ENCODE data around the gene CYP2D6.
"Not testable (repeated sequence)": the region's sequence is repeated elsewhere in the genome, so short reads cannot be mapped to it uniquely, and the experiment has no call there.

The CYP2D6 gene

DNA sequence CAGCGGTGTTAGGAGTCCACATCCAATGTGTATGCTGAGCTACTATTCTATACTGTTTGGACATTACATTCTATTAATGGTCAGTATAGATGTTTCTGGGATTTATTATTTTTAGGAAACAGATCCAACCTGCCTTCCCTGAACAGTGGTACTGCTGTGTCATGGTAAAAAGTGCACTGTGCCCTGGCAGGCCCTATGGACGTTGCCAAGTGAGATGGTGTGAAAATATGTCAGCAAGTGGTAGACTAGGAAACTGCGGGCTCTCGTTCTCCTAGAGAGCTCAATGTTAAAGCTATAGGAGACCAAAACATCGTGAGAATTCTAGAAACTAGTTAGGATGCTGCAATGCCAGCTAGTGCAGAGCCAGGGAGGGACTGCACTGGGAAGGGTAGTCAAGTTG is 26.0 kb upstream of the CYP2D6 start:
- ATAC-seq = no peak

DNA sequence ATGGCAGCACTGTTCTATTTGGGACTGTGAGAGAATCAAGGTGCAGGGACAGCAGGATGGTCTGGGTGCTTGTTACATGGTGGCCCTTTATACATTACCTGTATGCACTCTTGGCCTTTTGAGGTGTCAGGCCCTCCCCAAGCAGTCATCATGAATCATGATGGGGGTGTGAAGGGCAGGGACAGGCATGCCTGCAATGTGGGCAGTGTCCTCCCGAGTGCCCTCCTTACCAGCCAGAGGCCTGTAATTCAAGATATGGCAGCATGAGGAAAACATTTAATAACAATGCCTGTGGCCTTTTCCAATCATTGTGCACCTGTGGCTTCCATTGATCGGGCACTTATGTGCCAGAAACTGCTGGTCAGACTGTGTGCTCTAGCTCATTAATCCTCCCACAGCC is 25.5 kb upstream of the CYP2D6 start:
- ATAC-seq = no peak

DNA sequence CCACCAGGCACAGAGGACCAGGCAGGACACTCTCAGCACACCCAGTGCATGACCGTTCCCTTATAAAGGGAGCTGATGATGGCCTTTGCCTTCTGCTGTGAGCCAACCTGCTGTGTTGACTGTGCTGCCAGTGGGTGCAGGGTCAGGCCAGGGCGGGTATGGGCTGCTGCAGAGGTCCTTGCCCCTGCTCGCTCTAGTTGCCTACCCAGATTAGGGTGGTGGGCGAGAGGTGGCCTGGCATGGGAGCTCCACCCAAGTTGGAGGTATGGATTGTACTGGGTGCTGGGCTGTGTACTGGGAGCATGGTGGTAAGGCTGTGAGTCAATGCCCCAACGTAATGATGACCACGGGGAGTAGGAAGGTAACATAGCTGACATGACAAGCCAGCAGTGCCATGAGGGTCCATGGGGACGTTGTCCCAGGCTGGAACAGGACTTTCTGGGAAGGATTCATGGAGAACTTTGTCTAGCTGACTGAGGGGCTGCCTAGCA is 24.5 kb upstream of the CYP2D6 start:
- no peak for ATAC-seq

DNA sequence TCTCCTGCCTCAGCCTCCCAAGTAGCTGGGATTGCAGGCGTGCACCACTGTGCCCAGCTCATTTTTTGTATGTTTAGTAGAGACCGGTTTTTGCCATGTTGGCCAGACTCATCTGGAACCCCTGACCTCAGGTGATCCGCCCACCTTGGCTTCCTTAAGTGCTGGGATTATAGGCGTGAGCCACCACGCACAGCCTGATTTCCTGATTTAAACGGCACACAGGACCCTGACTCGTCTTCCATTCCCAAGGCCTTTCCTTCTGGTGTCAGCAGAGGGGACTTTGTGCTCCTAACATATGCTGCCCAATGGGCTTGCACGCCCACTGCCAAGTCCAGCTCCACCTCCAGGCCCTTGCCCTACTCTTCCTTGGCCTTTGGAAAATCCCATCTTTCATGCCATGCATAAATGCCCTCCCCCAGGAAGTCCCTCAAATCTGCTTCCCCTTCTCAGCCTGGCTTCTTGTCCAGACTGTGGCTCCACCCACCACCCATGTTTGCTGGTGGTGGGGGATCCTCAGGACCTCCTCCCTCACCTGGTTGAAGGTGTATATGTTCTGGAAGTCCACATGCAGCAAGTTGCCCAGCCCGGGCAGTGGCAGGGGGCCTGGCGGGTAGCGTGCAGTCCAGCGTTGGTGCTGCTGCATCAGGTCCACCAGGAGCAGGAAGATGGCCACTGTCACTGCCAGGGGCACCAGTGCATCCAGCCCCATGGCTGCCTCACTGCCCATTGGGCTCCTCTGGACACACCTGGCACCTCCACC is 23.9 kb upstream of the CYP2D6 start:
- no peak for ATAC-seq

DNA sequence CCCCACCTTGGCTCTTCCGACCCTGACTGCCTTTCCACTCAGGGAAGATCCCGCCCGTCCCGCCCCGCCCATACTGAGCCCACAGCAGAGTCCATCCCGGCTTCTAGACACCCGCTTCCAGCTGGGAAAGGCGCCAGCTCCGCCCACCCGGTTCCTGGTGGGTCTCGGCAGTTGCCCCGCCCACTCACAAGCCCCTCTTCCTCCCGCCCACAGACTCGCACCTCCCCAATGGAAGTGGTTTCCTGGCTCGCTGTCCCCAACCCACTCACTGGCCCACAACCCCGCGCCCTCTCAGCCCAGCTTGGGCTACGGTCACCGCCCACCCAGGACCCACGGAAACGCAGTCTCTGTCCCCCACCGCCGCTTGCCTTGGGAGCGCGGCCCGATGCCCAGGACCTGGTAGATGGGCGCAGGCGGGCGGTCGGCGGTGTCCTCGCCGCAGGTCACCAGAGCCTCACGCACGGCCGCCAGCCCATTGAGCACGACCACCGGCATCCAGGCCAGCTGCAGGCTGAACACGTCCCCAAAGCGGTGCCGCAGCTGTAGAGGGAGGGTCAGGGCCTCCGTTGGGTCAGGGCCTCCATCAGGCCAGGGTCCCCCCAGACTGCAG is 22.2 kb upstream of the CYP2D6 start:
- no peak for ATAC-seq

DNA sequence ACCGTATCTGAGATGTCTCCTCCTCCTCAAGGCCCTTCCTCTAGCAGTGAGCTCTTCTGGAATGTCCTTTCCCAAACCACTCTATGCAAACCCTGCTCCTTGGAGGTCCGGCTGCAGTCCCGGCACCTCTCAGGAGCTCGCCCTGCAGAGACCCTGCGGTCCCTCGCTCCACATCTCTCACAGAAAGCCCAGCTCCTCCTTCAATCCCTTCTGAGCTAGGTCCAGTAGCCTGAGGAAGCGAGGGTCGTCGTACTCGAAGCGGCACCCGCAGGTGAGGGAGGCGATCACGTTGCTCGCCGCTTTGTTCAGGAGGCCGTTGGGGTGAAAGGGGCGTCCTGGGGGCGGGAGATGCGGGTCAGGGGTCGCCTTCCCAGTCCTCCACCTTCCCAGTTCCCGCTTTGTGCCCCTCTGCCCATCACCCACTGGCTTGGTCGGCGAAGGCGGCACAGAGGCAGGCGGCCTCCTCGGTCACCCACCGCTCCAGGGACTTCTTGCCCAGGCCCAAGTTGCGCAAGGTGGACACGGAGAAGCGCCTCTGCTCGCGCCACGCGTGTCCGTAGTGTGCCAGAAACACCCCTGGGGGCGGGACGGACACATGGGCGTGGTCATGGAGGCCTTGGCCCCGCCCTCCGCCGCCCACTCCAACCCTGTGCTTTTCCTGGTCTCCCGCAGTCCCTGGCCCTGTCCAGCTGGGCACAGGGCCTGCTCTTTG is 21.5 kb upstream of the CYP2D6 start:
- no peak for ATAC-seq

DNA sequence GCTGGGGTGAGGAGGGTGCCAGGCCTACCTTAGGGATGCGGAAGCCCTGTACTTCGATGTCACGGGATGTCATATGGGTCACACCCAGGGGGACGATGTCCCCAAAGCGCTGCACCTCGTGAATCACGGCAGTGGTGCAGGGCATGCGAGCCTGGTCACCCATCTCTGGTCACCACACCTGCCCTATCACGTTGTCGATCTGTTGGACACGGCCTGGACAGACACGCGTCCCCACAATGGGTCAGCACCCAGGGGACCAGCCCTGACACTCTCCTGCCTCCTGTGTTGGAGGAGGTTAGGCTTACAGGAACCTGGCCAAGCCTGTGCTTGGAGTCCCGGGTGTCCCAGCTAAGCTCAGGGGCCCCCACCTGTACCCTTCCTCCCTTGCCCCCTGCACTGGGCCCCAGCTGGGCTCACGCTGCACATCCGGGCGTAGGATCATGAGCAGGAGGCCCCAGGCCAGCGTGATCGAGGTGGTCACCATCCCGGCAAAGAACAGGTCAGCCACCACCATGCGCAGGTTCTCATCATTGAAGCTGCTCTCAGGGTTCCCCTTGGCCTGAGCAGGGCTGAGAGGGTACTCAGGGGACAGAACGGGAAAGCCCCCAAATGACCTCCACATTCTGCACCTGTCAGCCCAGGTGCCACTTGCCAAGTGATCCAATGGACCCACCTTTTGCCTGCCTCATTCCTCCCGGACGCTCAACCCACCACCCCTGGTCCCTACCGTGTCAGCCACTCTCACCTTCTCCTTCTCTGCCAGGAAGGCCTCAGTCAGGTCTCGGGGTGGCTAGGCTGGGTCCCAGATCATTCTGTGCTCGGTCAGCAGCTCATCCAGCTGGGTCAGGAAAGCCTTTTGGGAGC is 20.3 kb upstream of the CYP2D6 start:
- no peak for ATAC-seq

DNA sequence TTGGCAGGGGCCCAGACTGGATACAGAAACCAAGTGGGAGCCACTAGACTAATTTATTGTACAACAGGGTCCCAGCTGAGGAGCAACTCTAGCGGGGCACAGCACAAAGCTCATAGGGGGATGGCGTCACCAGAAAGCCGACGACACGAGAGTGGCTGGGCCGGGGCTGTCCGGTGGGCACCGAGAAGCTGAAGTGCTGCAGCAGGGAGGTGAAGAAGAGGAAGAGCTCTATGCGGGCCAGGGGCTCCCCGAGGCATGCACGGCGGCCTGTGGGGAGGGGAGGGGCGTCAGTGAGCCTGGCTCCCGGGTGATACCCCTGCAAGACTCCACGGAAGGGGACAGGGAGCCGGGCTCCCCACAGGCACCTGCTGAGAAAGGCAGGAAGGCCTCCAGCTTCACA is 19.2 kb upstream of the CYP2D6 start:
- not testable (repeated sequence) for ATAC-seq

DNA sequence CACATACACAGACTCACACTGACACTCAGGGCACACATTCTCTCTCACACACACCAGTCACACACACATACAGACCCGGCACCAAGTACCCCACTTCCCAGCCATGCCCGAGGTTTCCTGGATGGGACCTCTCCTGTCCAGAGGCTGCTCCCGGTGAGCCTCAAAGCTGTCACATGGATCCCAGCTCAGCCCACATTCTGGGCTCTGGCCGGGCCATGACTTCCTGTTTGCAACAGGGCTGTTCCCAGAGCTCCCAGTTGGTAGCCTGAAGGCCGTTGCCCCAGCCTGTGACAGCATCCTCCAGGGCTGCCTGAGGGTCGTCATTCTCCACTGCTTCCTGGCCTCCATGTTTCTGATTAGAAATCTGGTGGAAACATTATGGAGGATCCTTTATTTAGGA is 14.6 kb upstream of the CYP2D6 start:
- ATAC-seq = no peak

DNA sequence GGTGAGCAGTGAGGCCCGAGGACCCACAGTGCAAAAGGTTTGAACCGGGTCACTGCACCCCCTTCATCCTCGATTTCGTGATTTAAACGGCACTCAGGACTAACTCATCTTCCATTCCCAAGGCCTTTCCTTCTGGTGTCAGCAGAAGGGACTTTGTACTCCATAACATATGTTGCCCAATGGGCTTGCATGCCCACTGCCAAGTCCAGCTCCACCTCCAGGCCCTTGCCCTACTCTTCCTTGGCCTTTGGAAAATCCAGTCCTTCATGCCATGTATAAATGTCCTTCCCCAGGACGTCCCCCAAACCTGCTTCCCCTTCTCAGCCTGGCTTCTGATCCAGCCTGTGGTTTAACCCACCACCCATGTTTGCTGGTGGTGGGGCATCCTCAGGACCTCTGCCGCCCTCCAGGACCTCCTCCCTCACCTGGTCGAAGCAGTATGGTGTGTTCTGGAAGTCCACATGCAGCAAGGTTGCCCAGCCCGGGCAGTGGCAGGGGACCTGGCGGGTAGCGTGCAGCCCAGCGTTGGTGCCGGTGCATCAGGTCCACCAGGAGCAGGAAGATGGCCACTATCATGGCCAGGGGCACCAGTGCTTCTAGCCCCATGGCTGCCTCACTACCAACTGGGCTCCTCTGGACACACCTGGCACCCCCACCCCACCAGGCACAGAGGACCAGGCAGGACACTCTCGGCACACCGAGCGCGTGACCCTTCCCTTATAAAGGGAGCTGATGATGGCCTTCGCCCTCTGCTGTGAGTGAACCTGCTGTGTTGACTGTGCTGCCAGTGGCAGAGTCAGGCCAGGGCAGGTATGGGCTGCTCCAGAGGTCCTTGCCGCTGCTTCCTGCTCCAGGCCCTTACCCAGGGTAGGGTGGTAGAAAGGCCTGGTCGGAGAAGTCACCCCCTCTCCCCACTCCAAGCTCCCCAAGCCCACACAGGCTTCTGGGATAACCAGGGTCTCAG is 13.5 kb upstream of the CYP2D6 start:
- not testable (repeated sequence) for ATAC-seq

DNA sequence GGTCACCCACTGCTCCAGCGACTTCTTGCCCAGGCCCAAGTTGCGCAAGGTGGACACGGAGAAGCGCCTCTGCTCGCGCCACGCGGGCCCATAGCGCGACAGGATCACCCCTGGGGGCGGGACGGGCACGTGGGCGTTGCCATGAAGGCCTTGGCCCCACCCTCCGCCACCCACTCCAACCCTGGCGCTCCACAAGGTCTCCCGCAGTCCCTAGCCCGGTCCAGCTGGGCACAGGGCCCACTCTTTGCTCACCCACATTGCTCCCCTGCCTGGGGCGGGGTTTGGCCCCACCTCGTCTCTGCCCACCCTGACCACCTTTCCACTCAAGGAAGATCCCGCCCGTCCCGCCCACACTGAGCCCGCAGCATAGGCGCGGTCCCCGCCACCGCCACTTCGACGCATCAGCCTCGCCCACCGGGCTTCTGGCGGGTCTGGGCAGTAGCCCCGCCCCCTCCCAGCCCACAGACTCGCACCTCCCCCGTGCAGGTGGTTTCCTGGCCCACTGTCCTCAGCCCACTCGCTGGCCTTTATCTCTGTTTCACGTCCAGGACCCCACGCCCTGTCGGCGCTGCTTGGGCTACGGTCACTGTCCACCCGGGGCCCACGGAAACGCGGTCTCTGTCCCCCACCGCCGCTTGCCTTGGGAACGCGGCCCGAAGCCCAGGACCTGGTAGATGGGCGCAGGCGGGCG is 12.3 kb upstream of the CYP2D6 start:
- no peak for ATAC-seq

DNA sequence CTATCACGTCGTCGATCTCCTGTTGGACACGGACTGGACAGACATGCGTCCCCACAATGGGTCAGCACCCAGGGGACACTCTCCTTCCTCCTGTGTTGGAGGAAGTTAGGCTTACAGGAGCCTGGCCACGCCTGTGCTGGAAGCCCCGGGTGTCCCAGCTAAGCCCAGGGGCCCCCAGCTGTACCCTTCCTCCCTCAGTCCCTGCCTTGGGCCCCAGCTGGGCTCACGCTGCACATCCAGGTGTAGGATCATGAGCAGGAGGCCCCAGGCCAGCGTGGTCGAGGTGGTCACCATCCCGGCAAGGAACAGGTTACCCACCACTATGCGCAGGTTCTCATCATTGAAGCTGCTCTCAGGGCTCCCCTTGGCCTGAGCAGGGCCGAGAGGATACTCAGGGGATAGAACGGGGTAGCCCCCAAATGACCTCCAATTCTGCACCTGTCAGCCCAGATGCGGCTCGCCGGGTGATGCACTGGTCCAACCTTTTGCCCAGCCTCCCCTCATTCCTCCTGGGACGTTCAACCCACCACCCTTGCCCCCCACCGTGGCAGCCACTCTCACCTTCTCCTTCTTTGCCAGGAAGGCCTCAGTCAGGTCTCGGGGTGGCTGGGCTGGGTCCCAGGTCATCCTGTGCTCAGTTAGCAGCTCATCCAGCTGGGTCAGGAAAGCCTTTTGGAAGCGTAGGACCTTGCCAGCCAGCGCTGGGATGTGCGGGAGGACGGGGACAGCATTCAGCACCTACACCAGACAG is 10.9 kb upstream of the CYP2D6 start:
- not testable (repeated sequence) for ATAC-seq

DNA sequence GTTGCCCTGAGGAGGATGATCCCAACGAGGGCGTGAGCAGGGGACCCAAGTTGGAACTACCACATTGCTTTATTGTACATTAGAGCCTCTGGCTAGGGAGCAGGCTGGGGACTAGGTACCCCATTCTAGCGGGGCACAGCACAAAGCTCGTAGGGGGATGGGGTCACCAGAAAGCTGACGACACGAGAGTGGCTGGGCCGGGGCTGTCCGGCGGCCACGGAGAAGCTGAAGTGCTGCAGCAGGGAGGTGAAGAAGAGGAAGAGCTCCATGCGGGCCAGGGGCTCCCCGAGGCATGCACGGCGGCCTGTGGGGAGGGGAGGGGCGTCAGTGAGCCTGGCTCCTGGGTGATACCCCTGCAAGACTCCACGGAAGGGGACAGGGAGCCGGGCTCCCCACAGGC is 9.5 kb upstream of the CYP2D6 start:
- ATAC-seq = not testable (repeated sequence)

DNA sequence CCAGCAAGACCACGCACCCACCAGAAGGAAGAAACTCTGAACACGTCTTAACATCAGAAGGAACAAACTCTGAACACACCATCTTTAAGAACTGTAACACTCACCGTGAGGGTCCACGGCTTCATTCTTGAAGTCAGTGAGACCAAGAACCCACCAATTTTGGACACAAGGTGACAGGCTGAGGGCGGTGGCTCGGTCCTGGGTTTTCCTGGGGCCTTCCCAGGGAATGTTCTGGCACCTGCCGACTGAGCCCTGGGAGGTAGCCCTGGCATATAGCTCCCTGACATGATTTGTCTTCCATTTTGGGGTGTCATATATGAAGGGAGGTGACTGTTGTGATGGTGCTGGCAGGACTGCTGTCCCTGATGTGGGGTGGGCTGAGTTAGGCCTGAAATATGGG is 8.9 kb upstream of the CYP2D6 start:
- ATAC-seq = not testable (repeated sequence)

DNA sequence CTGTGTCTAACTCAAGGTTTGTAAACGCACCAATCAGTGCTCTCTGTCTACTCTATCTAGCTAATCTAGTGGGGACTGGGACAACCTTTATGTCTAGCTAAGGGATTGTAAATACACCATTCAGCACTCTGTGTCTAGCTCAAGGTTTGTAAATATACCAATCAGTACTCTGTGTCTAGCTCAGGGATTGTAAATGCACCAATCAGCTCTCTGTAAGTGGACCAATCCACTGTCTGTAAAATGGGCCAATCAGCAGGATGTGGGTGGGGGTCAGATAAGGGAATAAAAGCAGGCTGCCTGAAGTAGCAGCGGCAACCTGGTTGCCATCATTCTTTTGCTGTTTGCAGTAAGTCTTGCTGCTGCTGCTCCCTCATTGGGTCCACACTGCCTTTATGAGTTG is 8.4 kb upstream of the CYP2D6 start:
- no peak for ATAC-seq

DNA sequence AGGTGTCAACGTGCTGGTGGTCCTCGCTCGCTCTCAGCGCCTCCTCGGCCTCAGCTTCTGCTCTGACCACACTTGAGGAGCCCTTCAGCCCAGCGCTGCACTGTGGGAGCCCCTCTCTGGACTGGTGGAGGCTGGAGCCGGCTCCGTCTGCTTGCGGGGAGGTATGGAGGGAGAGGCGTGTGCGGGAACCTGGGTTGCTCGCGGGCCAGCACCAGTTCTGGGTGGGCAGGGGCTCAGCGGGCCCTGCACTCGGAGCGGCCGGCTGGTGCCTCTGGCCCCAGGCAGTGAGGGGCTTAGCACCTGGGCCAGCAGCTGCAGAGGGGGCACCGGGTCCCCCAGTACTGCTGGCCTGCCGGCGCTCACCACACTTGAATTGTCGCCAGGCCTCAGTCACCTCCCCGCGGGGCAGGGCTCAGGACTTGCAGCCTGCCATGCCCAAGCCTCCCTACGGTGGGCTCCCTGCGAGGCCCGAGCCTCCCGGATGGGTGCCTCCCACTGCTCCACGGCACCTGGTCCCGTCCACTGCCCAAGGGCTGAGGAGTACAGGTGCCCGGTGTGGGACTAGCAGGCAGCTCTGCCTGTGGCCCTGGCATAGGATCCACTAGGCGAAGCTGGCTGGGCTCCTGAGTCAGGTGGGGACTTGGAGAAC is 7.6 kb upstream of the CYP2D6 start:
- ATAC-seq = no peak

DNA sequence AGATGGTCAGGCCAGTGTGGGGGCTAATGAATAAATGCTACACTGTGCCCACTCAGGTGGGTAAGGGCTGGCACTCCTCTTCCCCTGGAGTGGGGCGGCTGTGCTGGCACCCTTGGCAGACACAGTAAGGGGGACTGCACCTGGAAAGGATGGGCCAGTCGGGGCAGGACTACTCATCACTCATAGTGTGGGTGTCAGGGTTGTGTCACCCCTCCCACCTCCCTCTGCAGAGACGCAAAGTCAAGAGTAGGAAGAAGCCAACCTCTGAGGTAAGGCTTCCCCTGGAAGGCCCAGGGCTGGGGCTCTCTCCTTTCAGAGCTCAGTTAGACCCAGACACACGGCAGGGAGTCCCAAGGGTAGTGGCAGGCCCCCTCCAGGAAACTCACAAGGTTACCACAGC is 5.1 kb upstream of the CYP2D6 start:
- ATAC-seq = peak; percentile 85 to 88

DNA sequence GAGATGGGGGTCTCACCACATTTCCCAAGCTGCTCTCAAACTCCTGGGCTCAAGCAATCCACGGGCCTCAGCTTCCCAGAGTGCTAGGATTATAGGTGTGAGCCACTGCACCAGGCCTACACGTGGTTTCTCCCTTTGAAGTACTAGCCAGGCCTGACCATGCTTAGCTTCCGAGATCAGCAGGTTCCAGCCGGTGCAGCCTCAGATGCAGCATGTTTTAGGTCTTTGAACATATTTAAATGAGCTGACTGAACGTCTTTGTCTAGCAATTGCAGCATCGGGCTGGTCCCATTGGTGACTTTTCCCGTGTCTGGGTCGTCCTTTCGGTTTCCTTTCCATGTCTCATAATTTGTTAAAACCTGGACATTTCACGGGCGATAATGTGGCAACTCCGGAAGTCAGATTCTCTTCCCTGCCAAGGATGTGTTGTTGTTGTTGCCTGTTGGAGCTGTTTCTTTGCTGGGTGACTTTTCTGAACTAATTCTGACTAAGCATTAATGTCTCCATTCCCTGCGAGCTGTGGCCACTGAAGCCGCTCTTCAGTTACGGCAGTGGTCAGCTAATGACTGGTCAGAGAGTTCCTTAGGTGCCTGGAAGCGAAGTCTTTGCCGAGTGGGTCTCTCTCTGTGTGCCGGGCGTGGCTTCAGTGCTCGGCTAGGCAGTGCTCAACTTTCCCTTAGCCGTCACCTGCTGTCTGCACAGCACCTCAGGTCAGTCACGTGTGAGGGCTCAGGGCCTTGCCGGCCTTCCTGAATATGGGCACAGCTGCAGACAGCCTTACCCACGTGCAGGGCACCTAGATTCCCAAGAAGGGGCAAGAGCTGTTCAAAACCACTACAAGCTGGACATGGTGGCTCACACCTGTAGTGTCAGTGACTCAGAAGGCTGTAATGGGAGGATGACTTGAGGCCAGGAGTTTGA is 3.8 kb upstream of the CYP2D6 start:
- ATAC-seq = no peak

DNA sequence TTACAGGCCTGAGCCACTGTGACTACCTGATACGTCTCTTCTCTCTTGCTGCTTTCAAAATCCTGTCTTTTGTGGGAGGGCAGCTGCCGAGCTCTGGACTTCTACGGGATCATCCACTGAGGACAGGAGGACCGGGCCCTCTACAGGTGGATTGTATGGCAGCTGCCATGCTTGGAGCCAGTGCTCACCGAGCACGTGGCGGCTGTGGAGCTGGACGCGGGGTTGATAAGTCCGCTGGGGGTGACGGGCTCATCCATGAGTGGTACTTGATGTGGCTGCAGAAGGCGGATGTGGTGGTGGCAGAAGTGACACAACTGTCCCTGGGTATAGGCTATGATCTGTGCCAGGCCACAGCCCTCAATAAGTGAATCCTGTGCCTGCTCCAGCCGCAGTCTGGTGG is 1.8 kb upstream of the CYP2D6 start:
- no peak for ATAC-seq
